Cerebellar nuclear complex (tissue), 1 donor: Measurements from ENCODE around the gene RNU4-1.
"Not testable (repeated sequence)": the region's sequence is repeated elsewhere in the genome, so short reads cannot be mapped to it uniquely, and the experiment has no call there.

Experiments
- DNase-seq, 2 experiments: peaks; one replicate each; lab custom pipeline; 2025; lab: John Stamatoyannopoulos, UW

Gene RNU4-1

DNA sequence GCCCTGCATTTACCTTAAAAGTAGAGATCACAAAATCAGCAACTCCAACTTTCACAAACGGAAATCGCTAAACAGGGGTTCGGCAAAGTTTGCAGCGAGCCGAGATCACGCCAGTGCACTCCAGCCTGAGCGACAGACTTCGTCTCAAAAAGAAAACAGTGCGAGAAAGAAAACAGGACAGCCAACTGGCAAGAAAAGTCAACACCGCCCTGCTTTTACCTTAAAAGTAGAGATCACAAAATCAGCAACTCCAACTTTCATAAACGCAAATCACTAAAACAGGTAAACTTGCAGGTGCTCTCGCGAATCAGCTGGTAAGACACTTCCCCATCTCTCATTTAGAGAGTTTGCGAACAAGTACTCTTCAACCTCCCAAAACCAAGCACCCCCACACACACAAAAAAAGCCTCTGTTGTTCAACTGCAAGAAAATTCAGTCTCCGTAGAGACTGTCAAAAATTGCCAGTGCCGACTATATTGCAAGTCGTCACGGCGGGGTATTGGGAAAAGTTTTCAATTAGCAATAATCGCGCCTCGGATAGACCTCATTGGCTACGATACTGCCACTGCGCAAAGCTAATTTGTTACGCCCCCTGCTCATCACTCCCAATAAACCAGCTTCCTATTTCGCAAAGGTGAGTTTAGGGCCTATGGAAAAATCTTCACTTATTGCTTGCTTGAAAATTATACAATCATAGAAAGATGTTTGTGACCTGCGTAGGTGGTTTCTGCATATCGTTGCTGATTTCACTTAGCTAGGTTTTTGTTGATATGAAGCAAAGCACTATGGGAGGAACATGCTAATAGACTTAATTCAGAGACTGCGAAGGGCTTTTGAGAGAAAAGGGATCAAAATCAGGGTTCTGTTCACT, at the start of gene RNU4-1:
Gene RNU4-1, minus strand, starts transcription at position 577 of the 871 bp plus-strand sequence.
- DNase-seq, result peak; percentile 29 to 57

GRCh38 chr12:120342175-120343038, 49.4 kb upstream of the RNU4-1 start:
- no peak for DNase-seq

- DNase-seq, result no peak
These were observed 46.2 kb upstream of the RNU4-1 start for GRCh38 chr12:120339256-120339655.

DNA sequence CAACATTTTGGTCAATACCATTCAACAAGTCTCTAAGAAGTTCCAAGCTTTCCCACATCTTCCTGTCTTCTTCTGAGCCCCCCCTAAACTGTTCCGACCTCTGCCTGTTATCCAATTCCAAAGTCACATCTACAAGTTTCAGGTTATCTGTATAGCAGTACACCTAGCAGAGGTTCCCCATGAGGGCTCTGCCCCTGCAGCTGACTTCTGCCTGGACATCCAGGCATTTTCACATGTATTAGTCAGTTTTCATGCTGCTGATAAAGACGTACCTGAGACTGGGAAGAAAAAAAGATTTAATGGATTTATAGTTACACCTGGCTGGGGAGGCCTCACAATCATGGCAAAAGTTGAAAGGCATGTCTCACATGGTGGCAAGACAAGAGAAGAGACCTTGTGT, 44.7 kb upstream of the RNU4-1 start:
- DNase-seq, result no peak

GRCh38 chr12:120336392-120336791, 43.4 kb upstream of the RNU4-1 start:
- not testable (repeated sequence) for DNase-seq

GRCh38 chr12:120335447-120335846, 42.4 kb upstream of the RNU4-1 start:
- not testable (repeated sequence) for DNase-seq

DNA sequence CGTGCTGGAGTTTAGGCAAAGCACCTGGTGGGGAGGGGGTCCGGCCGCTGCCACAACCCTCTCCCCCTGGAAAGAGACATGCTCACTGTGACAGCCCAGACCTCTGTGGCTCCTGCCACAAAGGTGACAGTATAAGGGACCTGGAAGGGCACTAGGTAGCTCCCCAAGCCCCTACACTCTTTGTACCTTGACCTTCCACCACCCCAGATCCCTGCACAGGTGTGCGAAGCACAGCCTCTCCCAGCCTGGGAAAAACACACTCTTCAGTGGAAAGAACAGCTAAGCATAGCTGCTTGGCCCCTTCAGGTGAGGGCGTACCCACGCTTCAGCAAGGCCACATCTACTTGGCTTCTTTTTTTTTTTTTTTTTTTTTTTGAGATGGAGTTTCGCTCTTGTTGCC, 39.5 kb upstream of the RNU4-1 start:
- DNase-seq, result no peak

GRCh38 chr12:120332041-120332440, 39.0 kb upstream of the RNU4-1 start:
- DNase-seq, result no peak

- DNase-seq, result no peak
These were observed 38.4 kb upstream of the RNU4-1 start for GRCh38 chr12:120331390-120331789.

DNA sequence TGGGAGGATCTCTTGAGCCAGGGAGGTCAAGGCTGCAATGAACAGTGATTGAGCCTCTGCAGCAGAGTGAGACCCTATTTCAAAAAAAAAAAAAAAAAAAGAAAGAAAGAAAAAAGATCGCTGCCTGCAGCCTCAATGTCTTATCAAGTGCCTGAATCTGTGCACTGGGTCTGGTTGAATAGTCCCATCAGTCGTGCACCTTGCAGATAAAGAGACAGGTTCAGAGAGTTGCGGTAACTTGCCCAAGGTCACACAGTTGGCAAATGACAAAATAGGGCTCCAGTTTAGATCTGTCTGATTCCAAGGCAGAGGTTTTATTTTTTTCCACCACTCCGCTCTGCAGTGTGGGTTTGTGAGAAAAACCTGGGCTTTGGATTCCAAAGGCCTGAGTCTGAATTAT, 35.2 kb upstream of the RNU4-1 start:
- DNase-seq, result no peak

DNA sequence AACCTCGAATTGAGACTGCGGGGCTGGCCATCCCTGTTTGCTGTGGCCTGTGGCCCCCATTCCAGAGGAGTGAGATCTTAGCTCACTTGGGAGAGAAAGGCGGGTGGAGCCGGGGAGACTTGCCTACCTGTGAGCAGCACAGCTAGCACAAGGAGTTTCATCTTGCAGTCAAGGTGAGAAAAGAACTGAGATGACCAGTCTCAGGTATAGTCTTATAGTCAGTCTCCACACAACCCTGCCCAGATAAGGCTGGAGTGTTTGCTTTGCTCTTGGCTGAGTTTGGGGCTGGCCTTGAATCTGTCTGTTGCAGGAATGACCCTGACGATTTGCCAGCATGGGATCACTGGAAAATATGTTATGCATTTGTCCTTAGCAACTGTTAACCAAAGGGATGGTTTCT, 34.6 kb upstream of the RNU4-1 start, which contains the start of gene PLA2G1B:
Gene PLA2G1B, minus strand, starts transcription at position 187 of the 400 bp plus-strand sequence. Its CDS starts 26 bp downstream, at position 161.
- DNase-seq, result no peak

DNA sequence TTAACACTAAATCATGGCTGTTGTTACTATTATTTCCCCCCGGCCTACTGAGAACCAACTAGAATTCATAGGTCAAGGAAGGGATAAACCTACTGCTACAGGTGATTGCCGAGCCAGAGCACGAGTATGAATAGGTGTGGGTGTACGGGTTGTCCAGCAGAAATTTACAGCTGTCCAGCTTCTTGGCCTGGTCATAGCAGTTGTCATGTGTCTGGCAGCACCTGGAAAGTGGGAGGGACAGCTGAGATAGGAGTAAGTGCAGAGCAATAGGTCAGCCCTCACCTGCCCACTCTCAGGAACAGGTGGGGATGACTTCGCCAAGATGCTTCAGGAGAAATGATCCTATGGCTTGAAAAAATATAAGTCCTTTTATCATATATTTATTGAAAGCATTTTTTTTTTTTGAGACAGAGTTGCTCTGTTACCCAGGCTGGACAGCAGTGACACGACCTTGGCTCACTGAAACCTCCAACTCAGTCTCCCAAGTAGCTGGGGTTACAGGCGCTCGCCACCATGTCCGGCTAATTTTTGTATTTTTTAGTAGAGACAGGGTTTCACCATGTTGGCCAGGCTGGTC, 31.9 kb upstream of the RNU4-1 start:
- no peak for DNase-seq

- no peak for DNase-seq
These were observed 30.7 kb upstream of the RNU4-1 start for GRCh38 chr12:120323772-120324171.

DNA sequence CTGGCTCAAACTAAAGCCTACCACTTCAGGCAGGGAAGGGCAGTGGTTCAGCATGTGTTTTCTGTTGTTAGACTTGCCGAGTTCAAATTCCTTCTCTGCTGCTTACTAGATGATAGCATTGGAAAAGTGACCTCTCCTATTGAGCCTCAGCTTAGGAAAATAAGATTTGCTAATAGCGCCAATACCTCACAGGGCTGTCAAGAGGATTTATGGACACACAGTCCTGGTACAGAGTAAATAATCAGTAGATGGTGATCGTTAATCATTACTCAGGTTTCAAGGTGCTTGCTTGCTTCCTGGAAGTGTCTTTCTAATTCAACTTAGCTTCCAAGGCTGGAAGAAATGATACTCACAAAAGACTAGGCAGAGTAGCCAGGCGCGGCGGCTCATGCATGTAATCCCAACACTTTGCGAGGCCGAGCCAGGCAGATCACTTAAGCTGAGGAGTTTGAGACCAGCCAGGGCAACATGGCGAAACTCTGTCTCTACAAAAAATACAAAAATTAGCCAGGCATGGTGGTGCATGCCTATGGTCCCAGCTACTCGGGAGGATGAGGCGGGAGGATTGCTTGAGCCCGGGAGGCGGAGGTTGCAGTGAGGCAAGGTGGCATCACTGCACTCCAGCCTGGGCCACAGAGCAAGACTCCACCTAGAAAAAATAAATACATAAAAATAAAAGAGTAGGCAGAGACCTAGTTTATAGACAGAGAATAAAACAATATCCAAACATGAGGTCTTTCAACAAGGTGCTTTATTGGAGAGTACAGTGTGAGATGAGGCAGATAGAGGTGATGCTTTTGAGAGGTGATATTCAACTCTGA, 28.6 kb upstream of the RNU4-1 start:
- DNase-seq, result no peak

DNA sequence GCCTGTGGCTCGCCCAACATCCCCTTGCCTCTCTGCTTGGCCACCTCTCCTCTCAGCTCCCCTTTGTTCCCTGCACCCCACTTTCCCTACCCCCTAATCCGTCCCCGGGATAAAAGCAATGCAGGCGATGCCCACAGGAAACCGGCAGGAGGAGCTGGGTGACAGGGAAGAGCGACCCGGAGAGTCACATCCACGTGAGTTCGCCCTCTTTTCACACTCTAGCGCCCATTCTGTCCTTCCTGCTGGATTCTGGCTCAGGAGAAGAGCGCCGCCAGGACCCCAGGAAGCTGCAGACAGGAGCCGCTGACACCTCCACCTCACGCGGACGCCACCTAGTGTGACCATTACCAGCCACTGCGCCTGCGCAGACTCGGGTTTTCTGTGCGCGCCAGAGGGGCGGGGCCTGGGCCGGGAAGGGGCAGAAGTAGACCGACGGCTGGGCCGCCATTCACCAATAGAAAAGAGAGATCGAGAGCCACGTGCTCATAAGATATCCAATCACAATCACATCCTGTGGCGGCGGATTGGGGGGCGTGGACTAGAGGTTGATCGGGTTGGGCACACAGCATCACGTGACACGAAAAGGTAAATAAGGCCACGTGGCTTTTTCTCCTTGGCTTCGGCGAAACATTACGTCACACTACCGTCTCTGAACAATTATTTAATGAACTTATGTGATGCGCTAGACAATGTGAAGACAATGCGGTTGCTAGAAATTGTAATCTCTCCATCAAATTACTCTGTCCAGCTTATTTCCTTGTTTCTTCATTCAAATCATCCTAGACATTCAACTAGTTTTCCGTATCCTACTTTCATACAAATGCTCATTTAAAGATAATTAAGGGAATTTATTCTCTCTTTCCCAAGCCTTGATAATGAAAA, 24.4 kb upstream of the RNU4-1 start:
- DNase-seq, result peak; percentile 83 to 98

DNA sequence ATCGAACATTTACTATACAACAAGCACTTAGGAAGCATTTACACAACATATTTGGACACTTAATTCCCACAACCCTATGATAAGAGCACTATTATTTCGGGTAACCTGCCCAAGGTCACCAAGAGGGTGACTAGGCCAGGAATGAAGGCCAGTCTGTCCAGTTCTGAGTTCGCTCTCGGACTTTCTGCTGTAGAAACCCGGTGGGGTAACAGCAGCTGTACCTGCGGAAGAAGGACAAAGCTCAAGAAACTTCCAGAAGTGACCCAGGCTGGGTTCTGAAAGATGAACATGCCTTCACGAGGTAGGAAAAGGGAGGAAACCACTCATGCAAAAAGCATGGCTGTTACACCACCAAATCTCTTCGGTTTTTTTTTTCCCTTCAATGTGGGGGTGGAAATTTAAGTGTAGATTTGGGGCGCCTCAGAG, 23.8 kb upstream of the RNU4-1 start:
- DNase-seq, result no peak

DNA sequence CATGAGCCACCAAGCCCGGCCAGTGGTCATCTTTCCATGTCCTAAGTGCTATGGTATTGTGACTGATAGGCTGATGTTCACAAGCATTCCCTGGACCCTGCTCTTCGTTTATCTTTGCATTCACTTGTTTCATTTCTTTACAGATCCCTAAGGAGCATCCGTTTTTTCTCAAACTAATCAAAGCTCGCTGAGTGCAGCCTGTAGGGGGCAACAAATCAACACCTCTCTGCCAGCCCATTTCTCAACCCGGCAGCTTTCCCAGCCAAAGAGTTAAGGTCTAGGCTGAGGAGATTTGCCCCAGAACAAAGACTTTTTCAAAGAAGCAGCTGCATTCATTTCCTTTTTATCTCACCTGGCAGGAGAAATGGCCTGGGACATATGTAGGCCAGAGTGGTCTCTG, 21.2 kb upstream of the RNU4-1 start:
- no peak for DNase-seq

DNA sequence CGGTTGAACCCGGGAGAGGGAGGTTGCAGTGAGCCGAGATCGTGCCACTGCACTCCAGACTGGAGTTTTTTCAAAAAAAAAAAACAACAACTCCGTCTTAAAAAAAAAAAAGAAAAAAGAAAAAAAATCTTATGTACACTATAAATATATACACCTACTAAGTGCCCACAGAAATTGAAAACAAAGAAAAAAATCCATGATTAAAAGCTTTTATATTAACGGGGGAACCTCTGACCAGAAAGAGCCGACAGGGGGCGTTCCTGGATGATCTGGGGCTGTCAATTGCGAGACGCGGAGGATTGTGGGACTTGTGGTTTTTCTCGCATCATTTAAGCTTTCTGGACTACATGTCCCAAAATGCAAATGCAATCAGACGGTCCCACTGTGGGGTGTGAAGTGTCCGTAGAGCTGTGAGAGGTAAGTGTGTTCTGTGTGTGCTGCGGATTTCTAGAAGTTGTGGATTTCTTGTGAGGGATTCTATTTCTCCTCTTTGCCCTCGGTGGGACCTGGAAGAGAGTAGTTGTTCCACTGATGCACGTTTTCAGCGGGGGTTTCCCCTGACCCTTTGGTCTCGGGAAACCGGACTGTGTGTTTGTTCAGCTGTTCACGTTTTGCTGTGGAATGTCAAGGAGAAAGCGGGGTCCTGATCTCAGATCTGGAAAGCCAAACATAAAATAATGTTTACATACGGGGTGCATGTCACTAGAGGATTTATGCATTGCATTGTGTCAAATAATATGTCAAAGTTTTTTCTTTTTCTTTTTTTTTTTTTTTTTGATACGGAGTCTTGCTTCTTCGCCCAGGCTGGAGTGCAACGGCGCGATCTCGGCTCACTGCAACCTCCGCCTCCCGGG, 9.2 kb upstream of the RNU4-1 start, which contains the start of gene SIRT4:
Gene SIRT4, plus strand, starts transcription at position 360 of the 854 bp plus-strand sequence. CDS start 1,241 bp downstream, outside the sequence.
- DNase-seq, result peak; percentile 54 to 87

GRCh38 chr12:120292411-120292660, 701 bp downstream of the RNU4-1 start:
- DNase-seq, result no peak
